Activated T-helper 1 cell treated with Interleukin-2 at 50 U/mL for 16 hours (primary cell): ENCODE results near the gene AGFG1.

Source experiments
- DNase-seq: peaks from one replicate; pipeline ENCODE4 v3.0.0-alpha.2; 2020; ENCODE audit warnings: low read depth

AGFG1 gene

DNA sequence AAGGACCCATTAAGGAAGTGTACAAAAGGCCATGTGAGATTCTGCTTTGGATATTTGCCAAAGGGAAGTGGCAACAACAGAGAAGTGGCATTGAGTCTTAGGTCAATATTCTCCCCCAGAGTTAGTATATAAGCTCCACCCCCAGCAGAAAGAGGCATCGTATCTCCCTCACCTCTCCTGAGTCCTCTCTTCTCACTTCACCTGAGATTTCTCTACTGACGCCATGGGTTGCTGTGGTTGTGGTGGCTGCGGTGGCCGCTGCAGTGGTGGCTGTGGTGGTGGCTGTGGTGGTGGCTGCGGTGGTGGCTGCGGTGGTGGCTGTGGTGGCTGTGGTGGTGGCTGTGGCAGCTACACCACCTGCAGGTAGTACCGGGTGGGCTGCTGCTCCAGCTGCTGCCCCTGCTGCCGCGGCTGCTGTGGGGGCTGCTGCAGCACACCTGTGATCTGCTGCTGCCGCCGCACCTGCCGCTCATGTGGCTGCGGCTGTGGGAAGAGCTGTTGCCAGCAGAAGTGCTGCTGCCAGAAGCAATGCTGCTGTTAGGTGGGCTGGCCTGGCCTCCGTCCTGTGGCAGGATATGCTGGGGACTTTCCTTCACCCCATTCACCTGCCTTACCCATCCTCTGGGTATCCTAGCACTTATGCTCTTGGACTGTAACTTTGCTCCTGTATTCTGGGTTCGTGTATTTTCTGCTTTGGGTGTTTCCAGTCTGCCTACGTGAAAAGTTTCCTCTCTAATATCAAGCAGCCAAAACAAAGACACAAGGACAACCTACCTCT, 136.8 kb downstream of the AGFG1 start:
- DNase-seq, result no peak

DNA sequence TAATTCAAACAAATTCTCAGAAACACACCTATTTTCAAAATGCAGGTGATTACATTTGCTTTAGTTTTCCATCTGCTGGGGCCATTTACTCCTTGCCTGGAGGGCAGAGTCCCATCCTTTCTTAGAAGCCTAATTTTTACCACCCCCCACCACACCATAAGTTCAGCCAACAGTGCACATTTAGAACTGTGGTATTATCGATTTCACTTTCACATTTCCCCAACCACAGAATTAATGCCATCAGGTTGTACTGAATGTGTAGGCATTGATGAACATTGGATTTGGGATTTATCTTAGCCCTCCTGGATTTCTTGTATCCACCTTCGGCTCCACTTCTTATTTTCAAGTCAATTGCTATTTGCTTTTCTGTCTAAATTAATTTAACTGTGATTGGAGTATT, 138.2 kb downstream of the AGFG1 start:
- no peak for DNase-seq
